WI38 (cell line): ENCODE measurements around the gene SLC25A23.

Source experiments
- H3K4me3 ChIP-seq: 2 replicates; pipeline ENCODE4 v1.5.1; 2011; ENCODE audit warnings: low read depth, mild to moderate bottlenecking, control low read depth, low read length
- CTCF ChIP-seq: IDR thresholded peaks from 2 replicates; pipeline ENCODE4 v1.5.1; 2012; ENCODE audit warnings: low read depth, mild to moderate bottlenecking, control low read depth, low read length

SLC25A23 gene

GRCh38 chr19:6418562-6418932 lies 41.0 kb downstream of the SLC25A23 start:
- no peak overlapping the region for H3K4me3 ChIP-seq
- TF ChIP-seq CTCF = no peak

DNA sequence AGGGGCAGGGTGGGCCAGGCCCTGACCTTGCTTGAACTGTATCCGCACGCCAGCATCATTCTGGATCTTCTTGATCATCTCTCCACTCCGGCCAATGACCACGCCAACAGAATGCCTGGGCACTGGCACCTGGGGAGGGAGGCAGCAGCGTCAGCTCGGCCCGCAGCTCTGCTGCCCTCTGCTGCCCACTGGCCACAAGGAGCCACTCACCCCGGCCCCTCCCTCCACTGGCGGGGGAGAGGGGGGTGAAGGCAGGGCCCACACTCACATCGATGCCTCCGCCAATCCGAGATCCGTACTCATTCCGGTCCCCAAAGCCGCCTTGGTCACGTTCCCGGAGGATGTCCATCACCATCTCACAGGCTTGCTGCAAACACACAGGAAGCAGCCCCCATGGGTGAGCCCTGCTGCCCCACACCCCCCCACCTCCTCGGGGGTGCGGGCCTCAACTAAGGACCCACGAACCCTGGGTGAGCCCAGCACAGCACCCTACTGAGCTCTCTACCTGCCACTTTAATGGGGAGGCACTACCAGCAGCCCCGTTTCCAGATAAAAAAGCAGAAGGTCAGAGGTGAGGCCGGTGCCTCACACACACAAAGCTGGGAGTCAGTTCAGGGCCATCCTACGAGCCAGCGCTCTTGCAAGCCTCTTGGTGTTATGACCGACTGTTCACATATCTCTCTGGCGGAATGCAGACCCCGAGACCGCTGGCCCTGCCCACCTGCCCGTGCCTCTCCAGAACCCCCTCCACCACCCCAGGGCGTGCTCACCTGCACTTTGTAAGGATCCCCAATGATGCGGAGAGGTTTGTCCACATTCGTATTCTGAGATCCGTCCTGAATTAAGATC lies 41.7 kb downstream of the SLC25A23 start:
- TF ChIP-seq CTCF = peak; percentile 25; the same call in 1 of the 2 replicates
- no peak overlapping the region for H3K4me3 ChIP-seq

- H3K4me3 ChIP-seq = no peak overlapping the region
- TF ChIP-seq CTCF = no peak
Measured at GRCh38 chr19:6416658-6417405, 42.8 kb downstream of the SLC25A23 start.

GRCh38 chr19:6415591-6416190 lies 43.9 kb downstream of the SLC25A23 start:
- no peak for TF ChIP-seq CTCF
- H3K4me3 ChIP-seq = no peak overlapping the region

DNA sequence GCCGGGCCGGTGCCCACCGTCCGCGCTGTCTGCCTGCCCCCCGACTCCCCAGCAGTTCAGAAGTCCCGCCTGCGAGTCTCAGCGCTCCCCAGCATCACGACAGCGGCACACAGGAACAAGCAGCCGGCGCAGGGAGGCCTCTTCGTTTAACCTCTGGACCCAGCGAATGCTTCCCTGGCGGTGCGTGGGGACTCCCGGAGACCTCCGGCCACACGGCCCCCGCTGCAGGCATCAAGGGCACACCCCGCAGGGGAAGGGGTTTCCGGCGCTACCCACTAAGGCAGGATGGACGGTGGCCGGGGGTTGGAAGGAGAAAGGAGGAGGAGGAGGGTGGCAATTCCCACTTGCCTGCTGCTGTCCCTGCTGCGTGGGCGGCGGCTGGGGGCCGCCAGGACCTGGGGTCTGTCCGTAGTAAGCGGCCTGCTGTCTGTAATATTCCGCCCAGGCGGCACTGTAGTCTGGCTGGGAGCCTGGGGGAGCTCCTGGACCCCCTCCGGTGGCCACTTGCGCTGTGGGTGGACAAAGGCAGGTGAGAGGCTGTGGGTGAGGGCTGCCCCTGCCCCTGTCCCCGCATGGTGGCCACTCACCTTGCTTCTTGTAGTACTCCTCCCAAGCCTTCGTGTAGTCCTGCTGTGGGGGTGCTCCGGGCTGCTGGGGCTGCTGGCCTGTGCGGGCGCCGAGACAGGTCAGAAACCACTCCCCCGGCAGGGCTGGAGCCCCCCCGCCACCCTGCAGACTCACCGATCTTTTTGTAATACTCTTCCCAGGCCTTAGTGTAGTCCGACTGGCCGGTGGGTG lies 44.6 kb downstream of the SLC25A23 start:
- TF ChIP-seq CTCF = no peak
- H3K4me3 ChIP-seq = no peak overlapping the region

- no peak for TF ChIP-seq CTCF
- H3K4me3 ChIP-seq = no peak overlapping the region
Measured at GRCh38 chr19:6413721-6414643, 45.6 kb downstream of the SLC25A23 start.
